ENCODE results near the gene SPPL3. TPM values are rescaled to one million over a fixed set of nuclear protein-coding genes. Genes with fewer than 3 reads are reported as not detected.
A peak's percentile ranks its signal among the peaks of the same experiment; 100 is the strongest.

Gene SPPL3
- total and polyA plus RNA-seq, 2 experiments from 2014 or later, result 10.9 to 27.8 TPM

DNA sequence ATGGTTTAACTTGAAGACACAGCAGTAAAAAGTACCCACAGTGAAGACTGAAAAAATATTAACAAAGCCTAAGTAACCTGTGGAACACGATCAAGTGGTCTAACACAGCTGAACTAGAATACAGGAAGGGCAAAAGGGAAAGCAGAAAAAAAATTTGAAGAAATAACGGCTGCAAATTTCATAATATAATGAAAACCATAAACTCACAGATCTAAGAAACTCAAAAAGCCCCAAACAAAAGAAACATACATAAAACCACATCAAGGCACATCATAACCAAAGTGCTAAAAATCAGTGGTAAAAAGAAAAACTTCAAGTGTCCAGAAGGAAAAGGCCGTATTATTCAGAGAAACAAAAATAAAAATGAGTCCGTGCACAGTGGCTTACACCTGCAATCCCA lies 30.9 kb downstream of the SPPL3 start (continued):
- TF ChIP-seq, protein P1, sequence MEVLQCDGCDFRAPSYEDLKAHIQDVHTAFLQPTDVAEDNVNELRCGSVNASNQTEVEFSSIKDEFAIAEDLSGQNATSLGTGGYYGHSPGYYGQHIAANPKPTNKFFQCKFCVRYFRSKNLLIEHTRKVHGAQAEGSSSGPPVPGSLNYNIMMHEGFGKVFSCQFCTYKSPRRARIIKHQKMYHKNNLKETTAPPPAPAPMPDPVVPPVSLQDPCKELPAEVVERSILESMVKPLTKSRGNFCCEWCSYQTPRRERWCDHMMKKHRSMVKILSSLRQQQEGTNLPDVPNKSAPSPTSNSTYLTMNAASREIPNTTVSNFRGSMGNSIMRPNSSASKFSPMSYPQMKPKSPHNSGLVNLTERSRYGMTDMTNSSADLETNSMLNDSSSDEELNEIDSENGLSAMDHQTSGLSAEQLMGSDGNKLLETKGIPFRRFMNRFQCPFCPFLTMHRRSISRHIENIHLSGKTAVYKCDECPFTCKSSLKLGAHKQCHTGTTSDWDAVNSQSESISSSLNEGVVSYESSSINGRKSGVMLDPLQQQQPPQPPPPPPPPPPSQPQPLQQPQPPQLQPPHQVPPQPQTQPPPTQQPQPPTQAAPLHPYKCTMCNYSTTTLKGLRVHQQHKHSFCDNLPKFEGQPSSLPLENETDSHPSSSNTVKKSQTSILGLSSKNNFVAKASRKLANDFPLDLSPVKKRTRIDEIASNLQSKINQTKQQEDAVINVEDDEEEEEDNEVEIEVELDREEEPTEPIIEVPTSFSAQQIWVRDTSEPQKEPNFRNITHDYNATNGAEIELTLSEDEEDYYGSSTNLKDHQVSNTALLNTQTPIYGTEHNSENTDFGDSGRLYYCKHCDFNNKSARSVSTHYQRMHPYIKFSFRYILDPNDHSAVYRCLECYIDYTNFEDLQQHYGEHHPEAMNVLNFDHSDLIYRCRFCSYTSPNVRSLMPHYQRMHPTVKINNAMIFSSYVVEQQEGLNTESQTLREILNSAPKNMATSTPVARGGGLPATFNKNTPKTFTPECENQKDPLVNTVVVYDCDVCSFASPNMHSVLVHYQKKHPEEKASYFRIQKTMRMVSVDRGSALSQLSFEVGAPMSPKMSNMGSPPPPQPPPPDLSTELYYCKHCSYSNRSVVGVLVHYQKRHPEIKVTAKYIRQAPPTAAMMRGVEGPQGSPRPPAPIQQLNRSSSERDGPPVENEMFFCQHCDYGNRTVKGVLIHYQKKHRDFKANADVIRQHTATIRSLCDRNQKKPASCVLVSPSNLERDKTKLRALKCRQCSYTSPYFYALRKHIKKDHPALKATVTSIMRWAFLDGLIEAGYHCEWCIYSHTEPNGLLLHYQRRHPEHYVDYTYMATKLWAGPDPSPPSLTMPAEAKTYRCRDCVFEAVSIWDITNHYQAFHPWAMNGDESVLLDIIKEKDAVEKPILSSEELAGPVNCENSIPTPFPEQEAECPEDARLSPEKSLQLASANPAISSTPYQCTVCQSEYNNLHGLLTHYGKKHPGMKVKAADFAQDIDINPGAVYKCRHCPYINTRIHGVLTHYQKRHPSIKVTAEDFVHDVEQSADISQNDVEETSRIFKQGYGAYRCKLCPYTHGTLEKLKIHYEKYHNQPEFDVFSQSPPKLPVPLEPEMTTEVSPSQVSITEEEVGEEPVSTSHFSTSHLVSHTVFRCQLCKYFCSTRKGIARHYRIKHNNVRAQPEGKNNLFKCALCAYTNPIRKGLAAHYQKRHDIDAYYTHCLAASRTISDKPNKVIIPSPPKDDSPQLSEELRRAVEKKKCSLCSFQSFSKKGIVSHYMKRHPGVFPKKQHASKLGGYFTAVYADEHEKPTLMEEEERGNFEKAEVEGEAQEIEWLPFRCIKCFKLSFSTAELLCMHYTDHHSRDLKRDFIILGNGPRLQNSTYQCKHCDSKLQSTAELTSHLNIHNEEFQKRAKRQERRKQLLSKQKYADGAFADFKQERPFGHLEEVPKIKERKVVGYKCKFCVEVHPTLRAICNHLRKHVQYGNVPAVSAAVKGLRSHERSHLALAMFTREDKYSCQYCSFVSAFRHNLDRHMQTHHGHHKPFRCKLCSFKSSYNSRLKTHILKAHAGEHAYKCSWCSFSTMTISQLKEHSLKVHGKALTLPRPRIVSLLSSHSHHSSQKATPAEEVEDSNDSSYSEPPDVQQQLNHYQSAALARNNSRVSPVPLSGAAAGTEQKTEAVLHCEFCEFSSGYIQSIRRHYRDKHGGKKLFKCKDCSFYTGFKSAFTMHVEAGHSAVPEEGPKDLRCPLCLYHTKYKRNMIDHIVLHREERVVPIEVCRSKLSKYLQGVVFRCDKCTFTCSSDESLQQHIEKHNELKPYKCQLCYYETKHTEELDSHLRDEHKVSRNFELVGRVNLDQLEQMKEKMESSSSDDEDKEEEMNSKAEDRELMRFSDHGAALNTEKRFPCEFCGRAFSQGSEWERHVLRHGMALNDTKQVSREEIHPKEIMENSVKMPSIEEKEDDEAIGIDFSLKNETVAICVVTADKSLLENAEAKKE (CRISPR knock-in tag; IDR thresholded peaks at IDR 0.05), result no peak
- TF ChIP-seq ZNF331 (CRISPR knock-in tag; IDR thresholded peaks at IDR 0.05; ENCODE audit: low read depth), result no peak

DNA sequence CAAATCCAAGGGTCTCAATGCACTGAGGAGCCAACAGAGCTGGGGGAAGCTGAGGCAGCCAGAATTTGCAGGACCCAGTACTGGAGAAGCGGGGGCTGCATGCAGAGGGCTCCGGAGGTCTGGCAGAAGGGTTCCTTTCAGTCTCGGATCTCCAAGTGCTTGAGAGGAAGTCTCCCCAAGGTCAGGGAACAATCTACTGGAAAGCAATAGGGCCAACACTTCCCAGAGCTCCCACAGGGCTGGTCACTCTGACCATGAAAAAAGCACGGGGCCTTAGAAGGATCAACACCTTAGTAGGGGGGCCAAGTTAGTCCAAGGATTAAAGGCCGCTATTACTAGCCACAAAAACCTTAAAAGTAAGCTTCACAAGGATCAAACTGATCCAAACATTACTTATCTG lies 31.7 kb downstream of the SPPL3 start:
- Histone ChIP-seq H3K27ac (ENCODE audit: low read depth) (no peak overlapping the region; the same call in 1 of the 2 replicates), H3F3A (replicated peaks; ENCODE audit: low read depth) (no peaks in the 10 kb centered on the region), H3K4me1 (ENCODE audit: insufficient read depth) (no peaks in the 10 kb centered on the region), H3K27me3 (ENCODE audit: insufficient read depth) (no peaks in the 10 kb centered on the region), H3K4me2 (no peak overlapping the region), H2AFZ (no peak overlapping the region), H3K79me2 (replicated peaks; ENCODE audit: insufficient read depth) (peaks cover 87% of the 10 kb centered on the region), H3K36me3 (ENCODE audit: insufficient read depth) (no peaks in the 10 kb centered on the region), H3K4me3 (no peak overlapping the region), H3K9me2 (ENCODE audit: insufficient read depth) (no peaks in the 10 kb centered on the region), H4K20me1 (replicated peaks; ENCODE audit: insufficient read depth) (peaks cover 6% of the 10 kb centered on the region)
- H3K27me3 Mint-ChIP-seq (ENCODE audit: insufficient read depth, low read depth, poor library complexity), result no peaks in the 10 kb centered on the region
- ATAC-seq (peak; percentile 57; the same call in 2 of the 3 replicates), DNase-seq (ENCODE audit: low spot score) (no peak)
- no peaks in the 10 kb centered on the region for H3K9me3 Mint-ChIP-seq
- H3K4me3 Mint-ChIP-seq, result no peak overlapping the region
- H3K4me1 Mint-ChIP-seq, result peaks cover 14% of the 10 kb centered on the region; the same call in 2 of the 3 replicates
- H3K27ac Mint-ChIP-seq, result peak overlapping the region; percentile 87
- H3K36me3 Mint-ChIP-seq (ENCODE audit: low read depth), result no peaks in the 10 kb centered on the region; the same call in 2 of the 3 replicates
- TF ChIP-seq, protein P2, sequence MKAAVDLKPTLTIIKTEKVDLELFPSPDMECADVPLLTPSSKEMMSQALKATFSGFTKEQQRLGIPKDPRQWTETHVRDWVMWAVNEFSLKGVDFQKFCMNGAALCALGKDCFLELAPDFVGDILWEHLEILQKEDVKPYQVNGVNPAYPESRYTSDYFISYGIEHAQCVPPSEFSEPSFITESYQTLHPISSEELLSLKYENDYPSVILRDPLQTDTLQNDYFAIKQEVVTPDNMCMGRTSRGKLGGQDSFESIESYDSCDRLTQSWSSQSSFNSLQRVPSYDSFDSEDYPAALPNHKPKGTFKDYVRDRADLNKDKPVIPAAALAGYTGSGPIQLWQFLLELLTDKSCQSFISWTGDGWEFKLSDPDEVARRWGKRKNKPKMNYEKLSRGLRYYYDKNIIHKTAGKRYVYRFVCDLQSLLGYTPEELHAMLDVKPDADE (IDR thresholded peaks at IDR 0.05), result no peak
- TF ChIP-seq STAT1 (IDR thresholded peaks at IDR 0.05; ENCODE audit: unreplicated experiment), result no peak
- no peak for TF ChIP-seq CTCF (conservative IDR thresholded peaks at IDR 0.05; ENCODE audit: low read depth in 2 of 2)
- no peak for TF ChIP-seq ZNF114 (CRISPR knock-in tag; IDR thresholded peaks at IDR 0.05)
- TF ChIP-seq POLR2AphosphoS5 (IDR thresholded peaks at IDR 0.05; ENCODE audit: low read depth), result no peak
- TF ChIP-seq NANOG (IDR thresholded peaks at IDR 0.05; ENCODE audit: borderline replicate concordance), result no peak
- no peak for TF ChIP-seq EZH2phosphoT487 (IDR thresholded peaks at IDR 0.05; ENCODE audit: unreplicated experiment)
- TF ChIP-seq ZNF331 (CRISPR knock-in tag; IDR thresholded peaks at IDR 0.05; ENCODE audit: low read depth), result no peak
- TF ChIP-seq CREB1 (CRISPR knock-in tag; IDR thresholded peaks at IDR 0.05; ENCODE audit: low read depth), result no peak
- no peak for TF ChIP-seq EZH2 (IDR thresholded peaks at IDR 0.05; ENCODE audit: low read depth, unreplicated experiment)

All from GM23338 (cell line).